OCI-LY1 (cell line): ENCODE data around the gene ALKBH3.

Experiments used
- H2AFZ ChIP-seq: fragments of 200-600 bp; sonication (generic), shearing (Covaris generic); 2 replicates; pipeline ENCODE4 v1.6.0; 2014; ENCODE audit warnings: antibody characterized with exemption, mild to moderate bottlenecking, low read length
- H3F3A ChIP-seq: fragments of 200-600 bp; sonication (generic), shearing (Covaris generic); 2 replicates; pipeline ENCODE4 v1.6.0; 2014; ENCODE audit warnings: mild to moderate bottlenecking, antibody characterized with exemption, low read length, moderate library complexity; ENCODE audit not compliant: insufficient read depth
- H3K27ac ChIP-seq: fragments of 200-600 bp; sonication (generic); 2 replicates; pipeline ENCODE4 v1.5.1; 2014; ENCODE audit warnings: low read length, mixed run types, mild to moderate bottlenecking, low read depth; ENCODE audit not compliant: poor library complexity, severe bottlenecking
- H3K27me3 ChIP-seq: fragments of 200-600 bp; sonication (generic); 2 replicates; pipeline ENCODE4 v1.6.0; 2014; ENCODE audit warnings: antibody characterized with exemption, mild to moderate bottlenecking, low read length, moderate library complexity; ENCODE audit not compliant: insufficient read depth
- H3K36me3 ChIP-seq: fragments of 200-600 bp; sonication (generic); 2 replicates; pipeline ENCODE4 v1.6.1; 2014; ENCODE audit warnings: mild to moderate bottlenecking, antibody characterized with exemption, low read length, moderate library complexity, mixed read lengths; ENCODE audit not compliant: insufficient read depth
- H3K4me1 ChIP-seq: fragments of 200-600 bp; sonication (generic); 2 replicates; pipeline ENCODE4 v1.5.1; 2014; ENCODE audit warnings: mild to moderate bottlenecking, low read length, moderate library complexity; ENCODE audit not compliant: insufficient read depth, severe bottlenecking
- H3K4me2 ChIP-seq: fragments of 200-600 bp; sonication (generic), shearing (Covaris generic); 2 replicates; pipeline ENCODE4 v1.6.1; 2014; ENCODE audit warnings: low read length
- H3K4me3 ChIP-seq: fragments of 200-600 bp; sonication (generic); 2 replicates; pipeline ENCODE4 v1.5.1; 2014; ENCODE audit warnings: low read length, low read depth, mild to moderate bottlenecking, mixed read lengths; ENCODE audit not compliant: poor library complexity, severe bottlenecking
- H3K79me2 ChIP-seq: fragments of 200-600 bp; shearing (Covaris generic); 2 replicates; pipeline ENCODE4 v1.6.1; 2016; ENCODE audit warnings: mixed run types, low read length, mixed read lengths; ENCODE audit not compliant: insufficient read depth
- H3K9ac ChIP-seq: fragments of 200-600 bp; sonication (generic), shearing (Covaris generic); 2 replicates; pipeline ENCODE4 v1.6.1; 2014; ENCODE audit warnings: mild to moderate bottlenecking, low read length, mixed read lengths
- H3K9me2 ChIP-seq: fragments of 200-600 bp; sonication (generic), shearing (Covaris generic); 2 replicates; pipeline ENCODE4 v1.6.1; 2014; ENCODE audit warnings: low read depth, mild to moderate bottlenecking, low read length, mixed read lengths
- H3K9me3 ChIP-seq: fragments of 200-600 bp; shearing (Covaris generic); 2 replicates; pipeline ENCODE4 v1.6.1; 2014; ENCODE audit warnings: low read length, mixed read lengths
- H4K20me1 ChIP-seq: fragments of 200-600 bp; sonication (generic), shearing (Covaris generic); 2 replicates; pipeline ENCODE4 v1.6.0; 2016; ENCODE audit warnings: mild to moderate bottlenecking, low read length; ENCODE audit not compliant: insufficient read depth
- CTCF ChIP-seq: fragments of 200-600 bp; sonication (generic), shearing (Covaris generic); IDR thresholded peaks from 2 replicates; pipeline ENCODE4 v1.5.1; 2017; ENCODE audit warnings: mild to moderate bottlenecking, antibody characterized with exemption, low read length, moderate library complexity, mixed read lengths
- EZH2 ChIP-seq: fragments of 200-600 bp; sonication (generic), shearing (Covaris generic); IDR thresholded peaks from 2 replicates; pipeline ENCODE4 v1.8.0; 2017; ENCODE audit warnings: borderline replicate concordance, mixed run types, mild to moderate bottlenecking, antibody characterized with exemption, low read length, moderate library complexity, mixed read lengths

Gene ALKBH3

GRCh38 chr11:43907028-43907975 lies 26.7 kb downstream of the ALKBH3 start:
- Histone ChIP-seq H4K20me1 (no peaks in the 10 kb centered on the region), H3K4me1 (no peaks in the 10 kb centered on the region), H3F3A (no peaks in the 10 kb centered on the region), H3K9ac (no peak overlapping the region), H2AFZ (no peak overlapping the region), H3K36me3 (no peaks in the 10 kb centered on the region), H3K79me2 (no peaks in the 10 kb centered on the region), H3K4me2 (no peak overlapping the region), H3K27me3 (no peaks in the 10 kb centered on the region), H3K9me2 (no peaks in the 10 kb centered on the region), H3K27ac (no peak overlapping the region), H3K9me3 (no peaks in the 10 kb centered on the region), H3K4me3 (no peak overlapping the region)
- TF ChIP-seq EZH2 (no peak), CTCF (no peak)

GRCh38 chr11:43908191-43908590 lies 27.6 kb downstream of the ALKBH3 start:
- no peak overlapping the region for H2AFZ ChIP-seq
- no peak overlapping the region for H3K4me3 ChIP-seq
- H3K27me3 ChIP-seq, result no peaks in the 10 kb centered on the region
- H3K36me3 ChIP-seq, result no peaks in the 10 kb centered on the region
- no peak overlapping the region for H3K9ac ChIP-seq
- H4K20me1 ChIP-seq, result no peaks in the 10 kb centered on the region
- no peaks in the 10 kb centered on the region for H3K9me2 ChIP-seq
- H3K4me1 ChIP-seq, result no peaks in the 10 kb centered on the region
- H3K79me2 ChIP-seq, result no peaks in the 10 kb centered on the region
- no peaks in the 10 kb centered on the region for H3K9me3 ChIP-seq
- no peak overlapping the region for H3K27ac ChIP-seq
- TF ChIP-seq EZH2, result no peak
- TF ChIP-seq CTCF, result no peak
- no peaks in the 10 kb centered on the region for H3F3A ChIP-seq
- H3K4me2 ChIP-seq, result no peak overlapping the region

- H3K9me3 ChIP-seq, result no peaks in the 10 kb centered on the region
- no peaks in the 10 kb centered on the region for H3K4me1 ChIP-seq
- no peaks in the 10 kb centered on the region for H3K79me2 ChIP-seq
- no peaks in the 10 kb centered on the region for H3K9me2 ChIP-seq
- H2AFZ ChIP-seq, result no peak overlapping the region
- no peak overlapping the region for H3K27ac ChIP-seq
- H3K36me3 ChIP-seq, result no peaks in the 10 kb centered on the region
- H3K4me3 ChIP-seq, result no peak overlapping the region
- no peak overlapping the region for H3K4me2 ChIP-seq
- H3K9ac ChIP-seq, result no peak overlapping the region
- no peaks in the 10 kb centered on the region for H3K27me3 ChIP-seq
- no peaks in the 10 kb centered on the region for H3F3A ChIP-seq
- TF ChIP-seq EZH2 (no peak), CTCF (no peak)
- no peaks in the 10 kb centered on the region for H4K20me1 ChIP-seq
These were observed 28.1 kb downstream of the ALKBH3 start for GRCh38 chr11:43908683-43909082.
